ENCODE data around the gene TSPAN1.

GRCh38 chr1:46131093-46131492 is 43.8 kb upstream of the TSPAN1 start:
- no peak for TF ChIP-seq POLR2A (IDR thresholded peaks at IDR 0.05; ENCODE audit: extremely low read depth, insufficient read length)
- no peak for TF ChIP-seq CTCF (IDR thresholded peaks at IDR 0.05; ENCODE audit: low read depth, low read length)
- no peak for TF ChIP-seq MAX (IDR thresholded peaks at IDR 0.05; ENCODE audit: low read depth, low read length)
- TF ChIP-seq MYC (IDR thresholded peaks at IDR 0.05; ENCODE audit: low read depth, low read length): no peak

Data from NB4 (cell line).